Measurements from ENCODE around the gene LTC4S. TPM values are rescaled to one million over a fixed set of nuclear protein-coding genes. Genes with fewer than 3 reads are reported as not detected.

LTC4S gene
- total and polyA plus RNA-seq, 3 donors from 2014 or later: 3.7 to 10.3 (median 4.8) TPM

GRCh38 chr5:179768326-179769085 lies 25.3 kb upstream of the LTC4S start:
- DNase-seq: no peak
- H3K27ac ChIP-seq: no peak overlapping the region
- intact Hi-C loops (cut with DNase I; ENCODE audit: low total_unique reads): no loop called here
- no peak for TF ChIP-seq POLR2A (IDR thresholded peaks at IDR 0.05)
- TF ChIP-seq, protein P1, sequence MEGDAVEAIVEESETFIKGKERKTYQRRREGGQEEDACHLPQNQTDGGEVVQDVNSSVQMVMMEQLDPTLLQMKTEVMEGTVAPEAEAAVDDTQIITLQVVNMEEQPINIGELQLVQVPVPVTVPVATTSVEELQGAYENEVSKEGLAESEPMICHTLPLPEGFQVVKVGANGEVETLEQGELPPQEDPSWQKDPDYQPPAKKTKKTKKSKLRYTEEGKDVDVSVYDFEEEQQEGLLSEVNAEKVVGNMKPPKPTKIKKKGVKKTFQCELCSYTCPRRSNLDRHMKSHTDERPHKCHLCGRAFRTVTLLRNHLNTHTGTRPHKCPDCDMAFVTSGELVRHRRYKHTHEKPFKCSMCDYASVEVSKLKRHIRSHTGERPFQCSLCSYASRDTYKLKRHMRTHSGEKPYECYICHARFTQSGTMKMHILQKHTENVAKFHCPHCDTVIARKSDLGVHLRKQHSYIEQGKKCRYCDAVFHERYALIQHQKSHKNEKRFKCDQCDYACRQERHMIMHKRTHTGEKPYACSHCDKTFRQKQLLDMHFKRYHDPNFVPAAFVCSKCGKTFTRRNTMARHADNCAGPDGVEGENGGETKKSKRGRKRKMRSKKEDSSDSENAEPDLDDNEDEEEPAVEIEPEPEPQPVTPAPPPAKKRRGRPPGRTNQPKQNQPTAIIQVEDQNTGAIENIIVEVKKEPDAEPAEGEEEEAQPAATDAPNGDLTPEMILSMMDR (IDR thresholded peaks at IDR 0.05): no peak
- WGBS, 2 donors: 87 to 91% methylated on average over 18 of the region's 18 CpGs
- H3K4me1 ChIP-seq: peaks cover 2% of the 10 kb centered on the region
- no peaks in the 10 kb centered on the region for H3K36me3 ChIP-seq (ENCODE audit: low read depth, missing control alignments)
- no peaks in the 10 kb centered on the region for H3K27me3 ChIP-seq
- no peak overlapping the region for H3K4me3 ChIP-seq
- no peaks in the 10 kb centered on the region for H3K9me3 ChIP-seq

- Histone ChIP-seq H3K9me3 (no peaks in the 10 kb centered on the region), H3K27me3 (no peaks in the 10 kb centered on the region), H3K27ac (no peak overlapping the region), H3K36me3 (ENCODE audit: low read depth, missing control alignments) (no peaks in the 10 kb centered on the region), H3K4me3 (no peak overlapping the region), H3K4me1 (no peaks in the 10 kb centered on the region)
- no peak for DNase-seq
- intact Hi-C loops (cut with DNase I; ENCODE audit: low total_unique reads): no loop called here
- TF ChIP-seq POLR2A (IDR thresholded peaks at IDR 0.05): no peak
- TF ChIP-seq, protein P1 (IDR thresholded peaks at IDR 0.05): no peak
- WGBS, 2 donors: 80 to 88% methylated on average over 6 of the region's 6 CpGs
These were observed 24.5 kb upstream of the LTC4S start for GRCh38 chr5:179769271-179769670.

- no peak for TF ChIP-seq POLR2A (IDR thresholded peaks at IDR 0.05)
- TF ChIP-seq, protein P1 (IDR thresholded peaks at IDR 0.05): no peak
These were observed 24.0 kb upstream of the LTC4S start for GRCh38 chr5:179769796-179770195.

DNA sequence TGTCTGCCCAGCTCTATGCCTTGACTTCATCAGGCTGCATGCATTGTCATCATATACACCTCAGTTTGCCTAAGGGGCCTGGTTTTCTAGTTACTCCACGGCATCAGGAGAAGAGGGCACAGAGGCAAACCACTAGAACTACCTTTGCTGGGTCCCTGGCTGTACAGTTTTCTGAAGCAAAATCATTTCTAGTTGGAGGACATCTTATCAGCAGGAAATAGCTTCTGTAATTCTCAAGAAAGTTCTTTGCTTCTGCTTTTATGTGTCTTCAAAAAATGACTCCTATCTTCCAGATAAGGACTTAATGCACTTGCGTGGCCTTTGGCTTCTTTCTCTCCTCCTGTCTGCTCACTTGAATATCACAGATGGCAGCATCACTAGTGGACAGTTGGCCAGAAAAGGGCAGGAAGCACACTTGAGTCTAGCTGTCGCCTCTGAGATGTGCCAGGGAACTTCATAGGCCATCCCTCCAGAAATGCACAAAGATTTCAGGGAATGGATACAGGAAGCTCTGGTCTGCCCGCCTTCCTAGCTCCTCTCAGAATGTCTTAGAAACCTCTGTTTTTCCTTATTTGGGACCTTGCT lies 22.4 kb upstream of the LTC4S start:
- Histone ChIP-seq H3K4me3 (no peak overlapping the region), H3K36me3 (ENCODE audit: low read depth, missing control alignments) (no peaks in the 10 kb centered on the region), H3K27me3 (no peaks in the 10 kb centered on the region), H3K9me3 (no peaks in the 10 kb centered on the region), H3K27ac (no peak overlapping the region), H3K4me1 (no peaks in the 10 kb centered on the region)
- intact Hi-C loops (cut with DNase I; ENCODE audit: low total_unique reads): no loop called here
- TF ChIP-seq, protein P1 (IDR thresholded peaks at IDR 0.05): no peak
- TF ChIP-seq POLR2A (IDR thresholded peaks at IDR 0.05): no peak
- 81 to 83% methylated on average over 4 of the region's 4 CpGs for WGBS, 2 donors
- no peak for DNase-seq

More at GRCh38 chr5:179769796-179770195, 24.0 kb upstream of the LTC4S start:
- Histone ChIP-seq H3K9me3 (no peaks in the 10 kb centered on the region), H3K4me3 (no peak overlapping the region), H3K27ac (no peak overlapping the region), H3K4me1 (no peaks in the 10 kb centered on the region), H3K27me3 (no peaks in the 10 kb centered on the region), H3K36me3 (ENCODE audit: low read depth, missing control alignments) (no peaks in the 10 kb centered on the region)
- intact Hi-C loops (cut with DNase I; ENCODE audit: low total_unique reads): no loop called here
- DNase-seq: no peak
- WGBS, 2 donors: 88 to 93% methylated on average over 4 to 5 of the region's 5 CpGs
